ENCODE data around the gene SIM2.

The SIM2 gene

GRCh38 chr21:36686955-36687354 is 12.0 kb upstream of the SIM2 start:
- no peak for DNase-seq

GRCh38 chr21:36688324-36688723 is 10.6 kb upstream of the SIM2 start:
- no peak for DNase-seq

GRCh38 chr21:36689324-36689723 is 9.6 kb upstream of the SIM2 start:
- no peak for DNase-seq

DNA sequence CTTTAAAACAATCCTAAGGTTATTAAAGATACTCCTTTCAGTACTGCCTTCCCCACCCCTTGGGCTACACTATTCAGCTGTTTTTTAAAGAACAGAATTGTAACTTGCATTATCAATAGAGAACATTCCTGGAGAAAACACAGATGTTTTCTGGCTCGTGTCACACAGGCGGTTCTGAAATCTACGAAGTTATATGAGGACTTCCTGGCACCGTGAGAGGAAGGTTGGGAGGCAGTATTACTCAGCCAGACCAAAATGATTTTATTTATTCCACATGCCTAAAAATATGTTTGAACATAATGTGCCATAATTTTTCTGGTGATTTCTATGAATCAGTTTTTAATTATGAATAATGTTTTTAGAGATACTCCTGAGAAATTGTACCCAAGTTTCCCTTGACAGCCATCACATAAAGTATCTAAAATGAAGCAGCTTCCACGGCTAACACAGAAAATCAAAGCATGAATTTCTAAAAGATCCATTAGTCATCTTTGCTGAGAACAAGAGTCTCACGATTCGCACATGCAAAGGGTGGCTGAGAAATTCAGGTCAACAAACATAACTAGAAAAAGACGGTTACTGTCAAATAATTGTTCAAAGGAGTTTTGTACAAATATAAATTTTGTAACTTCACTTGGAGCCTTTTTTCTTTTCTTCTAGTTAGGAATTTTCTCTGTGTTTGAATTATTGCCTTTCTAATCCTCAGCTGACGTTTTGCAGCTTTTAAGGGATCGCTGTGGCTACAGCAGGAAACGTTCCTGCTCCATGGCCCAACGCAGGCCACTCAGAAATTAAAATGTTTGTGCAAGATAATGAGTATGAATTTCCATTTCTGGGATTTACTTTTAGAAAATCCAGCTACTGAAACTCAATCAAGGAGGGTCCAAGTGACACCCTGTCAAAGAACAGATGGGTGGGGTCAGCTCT is 8.0 kb upstream of the SIM2 start:
- DNase-seq: no peak

GRCh38 chr21:36691555-36692041 is 7.3 kb upstream of the SIM2 start:
- no peak for DNase-seq

DNA sequence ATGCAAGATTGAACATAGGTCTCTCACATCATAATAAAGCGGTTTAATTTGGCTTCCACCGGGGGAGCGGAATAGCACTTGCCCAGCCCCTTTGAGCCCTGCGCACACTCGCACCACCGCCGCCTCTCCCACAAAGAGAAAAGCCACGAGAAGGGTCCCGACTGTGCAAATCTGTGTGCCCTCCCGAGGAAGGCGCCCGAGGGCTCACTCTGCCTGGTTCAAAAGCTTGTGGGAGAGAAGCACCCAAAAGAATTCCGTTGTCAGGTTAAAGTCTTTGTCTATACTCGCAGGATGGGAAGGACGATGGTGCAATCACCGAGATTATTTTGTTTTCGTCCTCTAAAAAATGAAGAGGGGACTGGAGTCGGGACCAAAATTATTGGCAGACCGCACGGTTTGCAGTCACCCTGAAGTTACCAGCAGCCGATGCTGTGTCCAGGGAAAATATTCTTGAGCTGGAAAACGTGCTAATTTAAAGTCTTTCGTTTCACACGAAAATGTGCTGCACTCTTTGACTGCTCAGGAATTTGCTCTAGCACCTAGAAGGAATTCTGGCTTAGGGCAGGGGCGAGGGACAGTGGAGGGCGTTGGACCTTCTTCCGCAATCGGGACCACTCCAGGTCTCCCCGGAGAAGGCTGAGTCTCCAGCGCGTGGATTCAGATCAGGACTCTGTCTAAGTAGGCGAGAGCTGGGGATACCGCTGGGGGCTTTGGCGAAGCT is 6.6 kb upstream of the SIM2 start:
- no peak for DNase-seq

- no peak for DNase-seq
These were observed 6.0 kb upstream of the SIM2 start for GRCh38 chr21:36692835-36693488.

GRCh38 chr21:36693489-36694030 is 5.4 kb upstream of the SIM2 start:
- DNase-seq: no peak

DNA sequence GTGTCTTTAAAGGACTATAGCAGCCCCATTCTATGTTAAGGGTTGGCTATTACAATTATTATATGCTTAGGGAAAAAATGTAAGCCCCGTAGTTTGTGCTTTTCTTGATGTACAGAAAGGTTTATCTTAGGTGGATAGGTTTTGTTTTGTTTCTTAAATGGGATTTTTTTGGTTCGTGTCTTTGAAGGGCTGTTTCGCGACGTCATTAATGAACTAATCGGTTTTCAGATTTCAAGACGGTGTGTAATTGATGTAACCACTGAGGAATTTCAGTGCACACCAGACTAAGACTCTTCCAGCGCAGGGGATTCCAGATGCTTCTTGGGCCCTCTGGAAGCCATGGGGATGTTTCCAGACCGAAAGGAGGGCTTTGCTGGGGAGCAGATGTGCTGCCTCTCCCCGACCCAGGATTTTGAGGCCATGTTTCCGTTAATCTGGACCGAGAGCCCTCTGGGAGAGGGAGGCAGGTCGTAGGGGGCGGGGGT is 4.8 kb upstream of the SIM2 start:
- DNase-seq: no peak

DNA sequence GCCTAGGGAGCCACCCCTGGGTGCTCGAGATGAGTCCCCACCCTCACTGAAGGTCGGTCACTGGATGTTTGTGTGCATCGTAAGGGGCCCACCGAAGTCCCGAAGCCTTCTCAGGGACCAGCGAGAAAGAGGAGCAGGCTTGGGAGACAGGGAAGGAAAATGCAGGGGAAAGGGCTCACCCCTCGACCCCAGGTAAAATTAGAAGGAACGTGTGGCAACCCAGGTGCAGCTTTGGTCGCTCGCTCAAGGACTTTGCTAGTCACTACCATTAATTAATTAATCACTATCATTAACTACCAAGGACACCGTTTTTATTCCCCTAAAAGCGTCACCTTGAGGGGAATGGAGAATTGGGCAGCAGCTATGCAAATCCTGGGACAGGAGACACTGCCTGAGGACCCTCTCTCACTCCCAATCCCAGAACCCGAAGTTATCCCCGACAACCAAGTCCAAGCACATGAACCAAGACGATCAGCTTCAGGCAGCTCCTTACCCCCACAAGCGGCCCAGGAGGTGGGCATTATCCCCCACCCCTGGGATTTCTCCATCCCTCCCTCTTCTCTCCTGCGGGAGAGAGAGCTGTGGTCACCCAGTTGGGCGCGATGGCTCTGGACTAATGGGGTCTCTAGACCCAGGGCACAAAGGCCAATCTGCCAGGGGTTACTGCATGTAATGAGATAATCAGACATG is 4.2 kb upstream of the SIM2 start:
- no peak for DNase-seq

DNA sequence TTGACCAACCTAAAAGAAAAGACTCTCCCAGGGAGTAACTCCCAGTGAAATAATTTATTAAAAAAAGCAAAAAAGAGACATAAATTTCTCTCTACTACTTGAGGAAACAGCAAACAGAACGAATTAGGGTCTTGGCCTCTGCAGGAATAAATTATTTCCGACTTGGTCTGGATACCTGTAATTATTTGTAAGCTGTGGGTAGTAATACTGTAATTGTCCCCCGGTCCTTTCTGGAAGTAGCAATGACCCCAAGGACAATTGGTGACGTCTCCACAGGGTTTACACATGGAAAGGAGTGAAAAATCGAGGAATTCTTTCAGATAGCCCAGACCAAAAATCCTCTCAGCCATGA is 3.7 kb upstream of the SIM2 start:
- DNase-seq: no peak

DNA sequence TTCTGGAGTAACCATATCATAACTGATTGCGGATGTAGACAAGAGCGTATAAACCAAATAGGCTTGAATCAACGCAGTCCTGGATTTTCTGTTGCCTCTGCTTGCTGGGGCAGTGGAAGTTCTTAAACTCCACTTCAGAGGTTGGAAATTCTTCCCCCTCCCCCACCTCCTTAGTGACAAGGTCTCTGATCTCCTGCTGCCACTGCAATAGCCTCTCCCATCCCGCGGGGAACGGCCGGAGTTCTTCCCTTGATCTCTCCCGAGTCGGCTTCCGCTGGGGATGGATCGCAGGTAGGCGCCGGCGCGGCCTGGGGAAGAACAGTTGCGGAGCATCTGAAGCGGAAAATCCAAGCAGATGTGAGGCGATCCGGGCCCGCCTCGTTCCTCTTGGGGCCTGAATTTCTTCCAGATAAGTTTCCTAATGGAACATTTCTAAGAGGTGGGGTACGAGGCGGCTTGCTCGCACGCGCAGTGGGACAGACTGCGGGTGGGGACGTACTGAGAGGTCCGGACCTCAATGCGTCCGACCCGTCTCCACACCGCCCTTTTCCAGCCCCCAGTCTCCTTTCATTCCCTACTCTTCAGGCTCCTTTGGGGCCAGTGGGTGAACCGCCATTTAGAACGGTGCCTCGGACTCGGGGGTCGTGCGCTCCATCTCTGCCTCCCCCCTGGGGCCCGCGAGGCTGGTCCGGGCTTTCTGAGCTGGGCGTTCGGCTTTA is 3.1 kb upstream of the SIM2 start:
- no peak for DNase-seq

DNA sequence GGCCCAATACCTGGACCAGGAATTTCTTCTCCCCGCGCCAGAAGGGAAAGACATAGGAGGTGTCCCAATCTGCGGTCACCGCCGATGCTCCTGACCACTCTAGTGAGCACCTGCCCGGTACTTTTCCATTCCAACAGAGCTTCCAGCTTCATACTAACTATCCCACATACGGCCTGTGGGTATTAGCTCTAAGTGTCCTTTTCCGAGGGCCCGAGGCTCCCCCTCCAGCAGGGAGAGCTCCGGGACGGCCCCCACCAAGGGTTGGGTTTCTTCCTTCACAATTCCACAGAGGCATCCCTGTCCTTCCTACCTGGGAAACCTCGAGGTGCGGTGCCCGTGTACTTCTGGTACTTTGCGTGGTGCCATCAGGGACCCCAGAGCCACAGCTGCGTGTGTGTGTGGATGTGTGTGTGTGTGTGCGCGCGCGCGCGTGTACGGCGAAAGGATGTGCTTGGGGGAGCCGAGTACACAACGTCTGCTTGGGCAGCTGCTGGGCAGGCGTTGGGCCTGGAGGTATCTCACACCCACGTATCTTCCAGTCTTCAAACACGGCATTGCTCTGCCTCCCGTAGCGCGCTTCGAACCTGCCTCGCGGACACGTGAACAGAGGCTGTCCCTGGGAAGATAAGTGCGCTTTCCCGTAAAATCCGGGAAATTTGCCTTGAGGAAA is 2.4 kb upstream of the SIM2 start:
- DNase-seq: no peak

DNA sequence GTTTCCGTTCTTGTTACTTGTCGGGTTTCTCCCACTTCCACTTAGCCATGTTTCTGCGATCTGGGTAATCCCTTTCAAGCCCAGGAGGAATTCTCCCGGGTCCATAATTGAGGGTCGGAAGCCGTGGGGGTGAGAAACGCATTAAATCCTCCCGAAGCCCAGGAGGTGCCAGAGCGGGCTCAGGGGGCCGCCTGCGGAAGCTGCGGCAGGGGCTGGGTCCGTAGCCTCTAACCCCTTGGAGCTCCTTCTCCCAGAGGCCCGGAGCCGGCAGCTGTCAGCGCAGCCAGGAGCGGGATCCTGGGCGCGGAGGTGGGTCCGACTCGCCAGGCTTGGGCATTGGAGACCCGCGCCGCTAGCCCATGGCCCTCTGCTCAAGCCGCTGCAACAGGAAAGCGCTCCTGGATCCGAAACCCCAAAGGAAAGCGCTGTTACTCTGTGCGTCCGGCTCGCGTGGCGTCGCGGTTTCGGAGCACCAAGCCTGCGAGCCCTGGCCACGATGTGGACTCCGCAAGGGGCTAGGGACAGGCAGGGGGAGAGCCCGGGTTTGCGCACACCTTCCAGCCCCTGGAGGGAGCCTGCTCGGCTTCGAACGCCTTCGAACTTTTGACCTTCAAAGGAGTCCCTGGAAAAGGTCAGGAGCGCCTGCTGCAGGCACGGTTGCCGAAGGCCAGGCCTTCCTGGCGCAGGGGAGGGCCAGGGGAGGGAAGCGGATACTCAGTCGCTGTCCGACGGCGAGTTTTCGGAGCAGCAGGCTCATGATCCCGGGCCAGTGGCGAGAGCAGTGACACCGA is 1.7 kb upstream of the SIM2 start:
- DNase-seq: no peak

DNA sequence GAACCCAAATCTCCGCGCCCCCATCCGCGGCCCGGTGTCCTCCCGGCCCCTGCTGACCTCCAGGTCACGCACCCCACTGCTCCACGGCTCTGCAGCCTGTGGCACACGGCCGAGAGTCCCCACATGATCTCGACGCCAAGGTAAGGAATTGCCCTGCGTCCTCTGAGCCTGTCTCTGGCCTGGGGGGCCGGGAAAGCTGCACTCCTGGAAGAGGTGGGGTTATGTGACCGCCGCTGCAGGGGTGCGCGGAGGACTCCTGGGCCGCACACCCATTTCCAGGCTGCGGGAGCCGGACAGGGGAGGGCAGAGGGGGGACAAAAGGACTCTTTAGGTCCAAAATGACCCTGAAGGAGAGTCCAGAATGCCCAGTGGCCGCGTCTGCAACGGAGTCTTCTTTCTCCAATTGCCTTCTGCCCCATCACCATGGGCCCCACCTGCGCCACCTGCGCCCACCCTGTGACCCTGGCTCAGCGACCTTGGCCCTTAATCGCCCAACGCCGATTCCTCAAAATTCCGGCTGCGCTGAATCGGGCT is 997 bp upstream of the SIM2 start:
- no peak for DNase-seq

DNA sequence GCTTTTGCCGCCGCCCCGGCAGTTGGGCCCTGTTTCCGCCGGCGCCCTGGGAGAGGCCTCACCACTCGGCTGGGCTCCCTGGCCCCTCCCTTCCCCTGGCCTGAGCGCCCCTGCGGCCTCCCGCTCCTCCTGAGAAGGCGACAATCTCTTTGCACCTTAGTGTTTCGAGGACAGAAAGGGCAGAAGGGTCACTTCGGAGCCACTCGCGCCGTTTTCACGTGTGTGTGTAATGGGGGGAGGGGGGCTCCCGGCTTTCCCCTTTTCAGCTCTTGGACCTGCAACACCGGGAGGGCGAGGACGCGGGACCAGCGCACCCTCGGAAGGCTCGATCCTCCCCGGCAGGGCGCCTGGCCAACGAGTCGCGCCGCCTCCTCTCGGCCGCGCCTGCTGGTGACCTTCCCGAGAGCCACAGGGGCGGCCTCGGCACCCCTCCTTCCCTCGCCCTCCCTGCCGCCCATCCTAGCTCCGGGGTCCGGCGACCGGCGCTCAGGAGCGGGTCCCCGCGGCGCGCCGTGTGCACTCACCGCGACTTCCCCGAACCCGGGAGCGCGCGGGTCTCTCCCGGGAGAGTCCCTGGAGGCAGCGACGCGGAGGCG is 432 bp upstream of the SIM2 start:
- DNase-seq: no peak

- no peak for DNase-seq
These were observed 805 bp downstream of the SIM2 start for GRCh38 chr21:36699546-36700294.

DNA sequence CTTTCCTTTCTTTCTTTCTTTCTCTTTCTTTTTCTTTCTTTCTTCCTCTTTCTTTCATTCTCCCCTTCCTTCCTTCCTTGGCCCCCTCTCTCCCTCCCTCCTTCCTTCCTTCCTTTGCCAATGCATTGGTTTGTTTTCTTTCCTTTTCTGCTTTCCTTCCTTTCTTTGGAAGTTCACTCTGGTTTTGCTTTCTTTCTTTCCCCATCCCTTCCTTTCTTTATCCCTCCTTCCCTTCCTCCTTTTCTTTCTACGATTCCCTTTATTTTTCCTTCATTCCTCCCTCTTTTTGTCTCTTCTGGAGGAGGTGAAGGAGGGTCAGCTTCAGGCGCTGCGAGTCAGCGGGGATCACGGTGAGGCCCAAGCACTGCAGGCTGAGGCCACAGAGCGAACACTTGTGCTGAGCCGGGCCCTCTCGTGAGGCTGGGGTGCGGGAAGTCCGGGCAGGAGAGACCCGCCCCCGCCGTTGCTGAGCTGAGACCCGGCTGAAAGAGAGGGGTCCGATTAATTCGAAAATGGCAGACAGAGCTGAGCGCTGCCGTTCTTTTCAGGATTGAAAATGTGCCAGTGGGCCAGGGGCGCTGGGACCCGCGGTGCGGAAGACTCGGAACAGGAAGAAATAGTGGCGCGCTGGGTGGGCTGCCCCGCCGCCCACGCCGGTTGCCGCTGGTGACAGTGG is 1.5 kb downstream of the SIM2 start:
- no peak for DNase-seq

All from femur (tissue), 1 donor.